Inflammatory macrophage treated with lipopolysaccharide for 4 hours (primary cell): ENCODE data around the gene SLC25A41.

Experiments used
- DNase-seq: peaks from one replicate; pipeline ENCODE4 v3.0.0-alpha.2; 2020

The SLC25A41 gene

DNA sequence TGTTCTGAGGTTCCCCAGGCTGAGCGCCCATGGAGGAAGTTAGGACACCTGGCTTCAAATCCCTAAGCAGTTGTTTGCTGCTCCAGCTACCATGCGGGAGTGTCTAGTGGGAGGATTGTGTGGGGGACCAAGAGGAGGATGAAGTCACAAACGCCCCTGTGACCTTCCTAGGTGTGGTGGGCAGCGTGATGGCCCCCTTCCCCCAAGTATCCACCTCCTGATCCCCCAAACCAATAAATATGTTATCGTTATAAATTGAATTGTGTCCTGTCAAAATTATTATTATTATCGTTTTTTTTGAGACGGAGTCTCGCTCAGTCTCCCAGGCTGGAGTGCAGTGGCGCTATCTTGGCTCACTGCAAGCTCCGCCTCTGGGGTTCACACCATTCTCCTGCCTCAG is at the start of gene SLC25A41:
Gene SLC25A41, minus strand, starts transcription at position 101 of the 400 bp plus-strand sequence. Its CDS starts 70 bp downstream, at position 31.
- DNase-seq, result no peak

DNA sequence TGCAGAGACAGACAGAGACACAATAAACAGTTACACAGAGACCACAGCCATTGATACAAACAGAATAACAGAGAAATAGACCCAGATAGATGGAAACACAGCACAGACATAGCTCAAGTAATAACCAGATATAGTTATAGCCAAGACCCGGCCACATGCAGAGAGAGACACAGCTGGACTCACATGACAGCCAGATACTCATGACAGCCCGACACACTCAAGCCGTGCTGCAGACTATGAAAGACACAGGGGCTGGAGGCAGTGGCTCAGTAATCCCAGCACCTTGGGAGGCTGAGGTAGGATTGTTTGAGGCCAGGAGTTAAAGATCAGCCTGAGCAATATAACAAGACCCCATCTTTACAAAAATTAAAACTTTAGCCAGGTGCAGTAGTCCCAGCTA is 49.7 kb upstream of the SLC25A41 start:
- no peak for DNase-seq

DNA sequence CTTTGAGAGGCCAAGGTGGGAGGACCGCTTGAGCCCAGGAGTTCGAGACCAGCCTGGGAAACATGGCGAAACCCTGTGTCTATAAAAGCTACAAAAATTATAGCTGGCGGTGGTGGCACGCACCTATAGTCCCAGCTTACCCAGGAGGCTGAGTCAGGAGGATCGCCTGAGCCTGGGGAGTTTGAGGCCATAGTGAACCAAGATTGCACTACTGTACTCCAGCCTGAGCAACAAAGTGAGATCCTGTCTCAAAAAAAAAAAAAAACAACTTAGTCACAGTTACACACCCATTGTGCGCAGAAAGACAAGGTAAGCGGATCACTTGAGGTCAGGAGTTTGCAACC is 48.8 kb upstream of the SLC25A41 start:
- no peak for DNase-seq

DNA sequence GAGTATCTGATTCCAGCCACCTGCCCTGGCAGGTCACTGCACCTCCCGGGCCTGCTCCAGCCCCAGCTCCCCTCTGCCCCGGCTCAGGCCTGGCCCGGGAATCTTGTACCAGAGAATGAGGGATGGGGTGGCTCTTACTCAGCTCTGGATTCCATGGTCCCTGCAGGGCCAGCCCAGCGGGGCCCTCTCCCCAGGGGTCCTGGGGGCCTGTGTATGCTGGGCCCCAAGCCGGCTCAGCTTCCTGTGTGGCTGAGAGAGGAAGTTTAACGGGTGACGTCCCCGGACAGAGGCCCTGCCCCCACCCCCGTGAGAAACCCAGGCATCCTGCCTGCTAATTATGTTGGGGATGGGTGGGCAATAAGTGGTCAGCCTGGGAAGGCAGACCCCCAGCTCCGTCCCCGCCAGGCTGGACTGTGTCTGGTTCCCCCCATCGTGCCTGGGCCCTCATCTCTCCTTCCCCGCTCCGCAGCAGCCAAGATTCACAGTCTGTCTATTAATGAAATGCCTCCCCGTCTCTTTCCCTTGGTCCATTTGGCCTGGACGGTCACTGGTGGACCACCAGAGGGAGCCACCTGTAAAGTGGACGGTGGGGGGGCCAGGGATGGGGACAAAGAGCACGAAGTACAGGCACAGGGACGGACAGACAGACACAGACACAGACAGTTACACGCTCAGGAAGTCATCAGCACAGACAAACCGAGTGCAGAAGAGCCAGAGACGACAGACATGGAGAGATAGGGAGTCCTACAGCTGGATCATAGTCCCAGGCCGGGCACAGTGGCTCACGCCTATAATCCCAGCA is 48.2 kb upstream of the SLC25A41 start, which contains the start of gene DENND1C:
Gene DENND1C, minus strand, starts transcription at position 247 of the 802 bp plus-strand sequence. Its CDS starts 92 bp downstream, at position 155.
- peak; percentile 55 for DNase-seq

DNA sequence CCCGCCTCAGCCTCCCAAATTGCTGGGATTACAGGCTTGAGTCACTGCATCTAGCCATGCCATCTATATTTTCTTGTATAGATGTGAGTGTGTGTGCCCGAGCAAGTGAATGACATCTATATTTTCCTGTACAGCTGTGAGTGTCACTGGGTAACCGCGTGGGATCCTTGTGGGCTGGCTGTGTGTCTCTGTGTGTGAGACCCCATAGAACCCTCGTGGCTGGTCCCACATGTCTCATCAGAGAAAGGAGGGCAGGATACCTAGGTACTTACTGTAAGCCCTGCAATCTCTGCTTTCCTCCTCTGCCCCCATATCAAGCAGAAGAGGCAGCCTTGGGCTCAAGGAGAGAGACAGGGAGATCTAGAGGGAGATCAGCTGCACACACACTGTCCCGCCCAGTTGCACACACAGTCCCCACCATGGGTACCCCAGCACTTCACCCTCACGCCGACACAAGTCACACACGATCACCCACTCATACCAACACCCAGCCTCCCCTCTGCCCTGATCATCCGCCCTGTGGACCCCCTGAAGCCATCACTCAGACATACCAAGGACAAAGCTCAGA is 47.4 kb upstream of the SLC25A41 start:
- no peak for DNase-seq

DNA sequence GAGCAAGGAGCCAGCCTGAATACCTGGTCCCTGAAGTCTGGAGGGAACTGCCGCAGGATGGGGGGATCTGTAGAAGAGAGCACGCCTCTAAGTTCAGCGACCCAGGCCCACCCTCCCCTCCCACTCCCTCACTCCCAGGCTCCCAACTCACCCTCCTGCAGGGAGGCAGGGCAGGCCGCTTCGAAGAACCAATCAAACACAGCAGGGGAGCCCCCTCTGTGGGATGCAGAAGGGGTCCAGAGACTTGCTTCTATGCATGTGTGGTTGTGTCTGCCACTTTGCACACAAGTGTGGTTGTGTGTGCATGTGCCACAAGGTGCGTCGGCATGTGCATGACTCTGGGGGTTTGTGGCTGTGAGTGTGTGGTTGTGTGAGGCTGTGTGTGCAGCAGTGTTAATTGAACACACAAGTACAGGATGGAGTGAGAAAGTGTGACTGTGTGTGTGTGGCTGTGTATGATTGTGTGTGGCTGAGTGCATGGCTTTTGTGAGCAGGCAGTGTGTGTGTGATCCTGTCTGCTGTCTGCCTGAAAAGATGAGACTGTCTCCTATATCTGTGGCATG is 46.4 kb upstream of the SLC25A41 start:
- no peak for DNase-seq

DNA sequence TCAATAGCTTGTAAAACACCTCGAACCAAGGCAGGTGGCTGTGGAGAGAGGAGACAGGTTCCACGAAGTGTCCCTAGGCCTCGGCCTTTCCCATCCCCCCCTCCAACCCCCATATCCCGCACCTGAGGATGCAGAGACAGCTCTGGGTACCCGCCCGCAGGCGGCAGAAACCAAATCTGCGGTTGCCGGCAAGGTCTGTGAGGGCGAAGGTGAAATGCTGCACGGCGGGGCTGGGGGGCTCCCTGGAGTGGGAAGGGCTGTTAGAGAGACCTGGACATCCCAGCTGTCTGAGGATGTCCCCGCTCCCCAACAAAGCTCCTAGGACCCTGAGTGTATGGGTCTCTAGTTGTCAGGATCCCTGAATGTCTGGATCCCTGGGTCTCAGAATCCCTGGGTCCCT is 45.3 kb upstream of the SLC25A41 start:
- DNase-seq, result no peak

DNA sequence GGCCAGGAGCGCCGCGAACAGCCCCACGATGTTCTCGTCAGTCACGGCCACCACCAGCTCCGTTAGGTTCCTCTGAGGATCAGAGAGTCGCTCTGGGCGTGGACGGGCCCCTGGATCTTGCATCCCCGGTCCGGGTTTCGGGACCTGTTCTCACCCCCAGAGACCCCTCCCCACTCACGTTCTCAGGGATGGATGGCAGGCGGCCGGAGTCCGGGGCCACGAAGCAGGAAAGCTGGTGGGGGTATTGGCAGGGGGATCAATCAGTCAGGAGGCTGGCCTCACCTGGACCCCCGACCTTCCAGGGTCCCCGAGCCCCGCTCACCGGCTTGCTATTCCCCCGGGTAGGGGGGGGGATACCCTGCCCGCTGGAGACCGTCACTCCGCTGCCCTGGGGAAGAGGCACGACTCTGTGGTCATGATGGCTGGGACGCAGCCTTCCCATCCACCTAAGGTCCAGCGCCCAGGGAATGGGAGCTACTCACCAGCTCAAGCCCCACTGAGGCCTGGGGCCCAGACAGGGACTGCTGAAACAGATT is 43.4 kb upstream of the SLC25A41 start:
- DNase-seq, result no peak

DNA sequence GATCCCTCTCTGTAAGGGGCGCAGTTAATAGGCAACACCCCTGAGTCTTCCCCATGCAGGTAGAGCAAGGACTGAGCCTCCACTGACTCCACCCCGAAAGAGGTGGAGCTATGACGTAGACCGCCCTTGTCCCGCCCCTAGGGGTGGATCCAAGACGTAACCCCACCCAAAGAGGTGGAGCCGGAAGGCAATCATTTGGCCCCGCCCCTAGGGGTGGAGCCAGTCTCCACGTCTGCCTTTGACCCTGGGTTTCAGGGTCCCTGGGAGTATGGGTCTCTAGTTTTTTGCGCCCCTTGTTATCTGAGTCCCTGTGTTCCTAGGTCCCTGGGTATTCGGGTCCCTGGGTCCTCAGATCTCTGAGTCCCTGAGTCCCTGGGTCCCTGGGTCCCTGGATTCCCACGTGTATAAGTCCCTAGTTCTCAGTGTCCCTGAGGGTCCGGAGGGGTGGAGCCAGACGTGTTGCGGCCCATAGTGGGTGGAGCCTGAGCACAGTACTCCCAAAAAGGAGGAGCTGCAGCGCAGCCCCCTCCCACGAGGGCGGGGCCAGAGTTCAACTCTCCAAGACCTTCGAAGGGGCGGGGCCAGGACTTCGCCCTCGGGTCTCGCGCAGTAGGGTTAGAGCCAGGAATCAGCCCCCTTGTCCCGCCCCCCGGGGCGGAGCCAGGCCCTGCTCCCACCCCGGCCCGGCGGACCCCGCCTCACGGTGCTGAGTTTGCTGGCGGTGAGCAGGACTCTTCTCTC is 42.8 kb upstream of the SLC25A41 start:
- DNase-seq, result peak; percentile 56

DNA sequence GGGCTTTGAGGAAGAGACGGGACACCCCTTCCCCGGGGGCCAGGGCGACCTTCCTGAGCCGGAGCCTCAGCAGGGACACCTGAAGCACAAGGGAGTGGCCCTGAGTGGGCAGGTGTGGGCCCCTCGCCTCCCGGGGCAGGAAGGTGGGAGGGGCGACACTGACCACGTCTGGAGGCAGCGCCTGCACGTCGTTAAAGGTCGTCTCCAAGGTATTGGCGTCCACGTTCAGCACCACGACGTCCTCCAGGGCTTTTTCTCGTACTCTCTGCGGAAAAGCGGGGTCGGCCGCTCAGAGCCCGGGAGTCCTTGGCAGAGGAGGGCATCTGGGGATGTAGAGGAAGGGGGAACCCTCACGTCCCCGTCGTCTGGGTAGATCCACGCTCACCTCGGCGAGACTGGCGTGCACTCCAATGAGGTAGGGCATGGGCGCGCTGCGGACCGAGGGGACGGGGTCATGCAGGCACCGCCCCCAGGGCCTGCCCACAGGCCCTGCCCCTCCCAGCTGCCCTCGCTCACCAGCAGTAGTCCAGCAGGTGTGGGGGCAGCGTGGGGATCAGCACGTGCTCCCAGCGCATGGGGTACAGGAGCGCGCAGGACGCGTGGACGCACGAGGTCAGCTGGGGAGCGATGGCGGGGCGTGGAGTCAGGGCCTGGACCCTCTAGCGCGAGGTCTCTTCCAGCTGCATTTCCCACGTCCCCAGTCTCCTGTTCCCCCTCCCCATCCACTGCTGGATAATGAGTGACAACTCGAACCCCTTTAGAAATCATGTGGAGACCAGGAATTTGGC is 42.0 kb upstream of the SLC25A41 start:
- no peak for DNase-seq

DNA sequence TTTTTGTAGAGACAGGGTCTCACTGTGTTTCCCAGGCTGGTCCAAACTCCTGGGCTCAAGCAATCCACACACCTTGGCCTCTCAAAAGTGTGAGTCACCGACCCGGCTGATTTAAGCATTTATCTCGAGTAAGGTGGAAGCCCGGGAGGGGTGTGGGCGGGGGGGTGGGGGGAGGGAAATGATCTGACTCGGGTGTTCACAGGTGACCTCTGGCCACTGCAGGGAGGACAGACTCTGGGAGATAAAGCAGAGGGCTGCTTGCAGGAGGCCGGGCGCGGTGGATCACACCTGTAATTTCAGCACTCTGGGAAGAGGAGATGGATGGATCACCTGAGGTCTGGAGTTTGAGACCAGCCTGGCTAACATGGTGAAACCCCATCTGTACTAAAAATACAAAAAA is 40.1 kb upstream of the SLC25A41 start:
- DNase-seq, result no peak

DNA sequence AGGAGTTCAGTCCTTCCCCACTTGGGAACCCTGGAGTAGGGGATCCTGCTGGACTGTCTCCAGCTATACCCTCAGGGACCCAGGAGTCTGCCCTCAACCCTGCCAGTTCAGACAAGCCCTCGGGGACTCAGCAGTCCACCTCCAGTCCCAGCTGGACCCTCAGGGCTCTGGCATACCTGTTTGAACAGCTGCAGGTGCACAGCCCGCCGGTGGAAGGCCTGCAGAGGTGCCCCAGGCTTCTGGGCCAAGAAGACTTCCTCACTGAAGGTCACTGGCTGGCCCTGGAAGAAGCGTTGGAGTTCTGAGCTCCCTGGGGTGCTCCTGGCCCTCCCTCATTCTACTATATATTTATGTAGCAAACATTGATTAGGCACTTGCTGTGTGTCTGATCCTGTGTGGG is 39.1 kb upstream of the SLC25A41 start:
- no peak for DNase-seq

DNA sequence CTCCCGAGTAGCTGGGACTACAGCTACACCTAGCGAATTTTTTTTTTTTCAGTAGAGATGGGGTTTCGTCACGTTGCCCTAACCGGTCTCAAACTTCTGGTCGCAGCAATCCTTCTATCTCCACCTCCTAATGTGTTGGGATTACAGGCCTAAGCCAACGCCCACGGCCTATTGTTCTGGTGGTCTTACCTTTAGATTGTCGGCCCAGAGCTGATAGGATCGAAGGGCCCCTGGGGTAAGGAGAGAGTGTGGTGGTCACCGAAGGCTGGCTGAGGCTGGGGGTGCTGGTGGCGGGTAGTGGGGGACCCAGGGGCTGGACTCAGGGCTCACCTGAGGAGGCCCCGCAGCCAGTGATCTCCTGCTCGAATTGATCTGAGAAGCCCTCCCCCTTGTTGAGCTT is 37.5 kb upstream of the SLC25A41 start:
- no peak for DNase-seq

DNA sequence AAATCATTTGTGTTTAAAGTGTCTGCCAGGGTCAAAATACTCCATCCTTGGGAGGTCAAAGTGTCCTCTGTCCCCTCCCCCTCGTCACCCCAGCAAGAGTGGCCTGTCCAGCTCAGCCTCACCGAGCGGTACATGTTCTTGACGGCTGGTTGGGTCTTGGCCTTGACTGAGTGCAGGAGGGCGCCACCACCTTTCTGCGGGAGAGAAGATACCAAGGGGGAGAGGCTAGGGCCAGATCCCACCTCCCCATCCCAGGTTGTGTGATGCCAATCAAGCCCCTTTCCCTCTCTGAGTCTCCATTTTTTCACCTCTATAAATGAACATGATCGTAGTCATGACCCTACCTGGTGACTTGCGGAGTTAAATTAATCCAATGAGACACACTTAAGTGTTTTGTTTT is 36.6 kb upstream of the SLC25A41 start:
- DNase-seq, result no peak

DNA sequence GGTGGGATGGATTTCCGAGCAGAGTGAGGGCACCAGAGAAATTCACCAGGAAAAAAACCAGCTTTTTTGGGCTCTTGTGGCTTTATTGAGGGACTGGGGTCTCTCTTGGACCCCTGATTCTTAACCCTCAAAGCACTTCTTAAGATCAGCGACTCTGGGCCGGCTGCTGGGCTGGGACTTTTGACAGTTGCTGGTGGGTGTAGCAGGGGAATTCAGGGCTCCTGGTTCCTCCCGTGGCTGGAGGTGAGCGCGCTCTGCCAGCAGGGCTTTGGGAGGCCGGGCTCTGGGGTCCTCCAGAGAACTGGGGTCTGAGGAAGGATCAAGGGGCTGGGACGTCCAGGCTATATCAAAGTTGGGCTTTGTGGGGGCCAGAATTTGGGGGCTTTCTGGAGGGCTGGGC is 33.8 kb upstream of the SLC25A41 start:
- no peak for DNase-seq

DNA sequence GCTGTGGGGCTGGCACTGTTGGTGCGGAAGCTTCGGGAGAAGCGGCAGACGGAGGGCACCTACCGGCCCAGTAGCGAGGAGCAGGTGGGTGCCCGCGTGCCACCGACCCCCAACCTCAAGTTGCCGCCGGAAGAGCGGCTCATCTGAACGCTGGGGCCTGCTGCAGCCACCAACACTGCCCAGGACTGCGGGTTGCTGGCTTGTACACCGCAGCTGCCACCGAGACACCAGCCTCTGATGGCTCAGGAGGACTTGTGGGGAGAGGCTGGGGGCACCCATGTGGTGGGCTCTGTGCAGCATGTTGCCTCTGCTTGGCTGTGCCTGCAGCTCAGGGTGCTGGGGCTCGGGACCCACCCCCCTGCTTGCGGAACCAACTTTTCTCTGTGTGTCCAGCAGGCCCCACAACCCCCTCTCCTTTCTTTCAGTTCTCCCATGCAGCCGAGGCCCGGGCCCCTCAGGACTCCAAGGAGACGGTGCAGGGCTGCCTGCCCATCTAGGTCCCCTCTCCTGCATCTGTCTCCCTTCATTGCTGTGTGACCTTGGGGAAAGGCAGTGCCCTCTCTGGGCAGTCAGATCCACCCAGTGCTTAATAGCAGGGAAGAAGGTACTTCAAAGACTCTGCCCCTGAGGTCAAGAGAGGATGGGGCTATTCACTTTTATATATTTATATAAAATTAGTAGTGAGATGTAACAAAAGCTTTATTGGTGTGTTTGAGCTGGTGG is 33.1 kb upstream of the SLC25A41 start:
- DNase-seq, result no peak

DNA sequence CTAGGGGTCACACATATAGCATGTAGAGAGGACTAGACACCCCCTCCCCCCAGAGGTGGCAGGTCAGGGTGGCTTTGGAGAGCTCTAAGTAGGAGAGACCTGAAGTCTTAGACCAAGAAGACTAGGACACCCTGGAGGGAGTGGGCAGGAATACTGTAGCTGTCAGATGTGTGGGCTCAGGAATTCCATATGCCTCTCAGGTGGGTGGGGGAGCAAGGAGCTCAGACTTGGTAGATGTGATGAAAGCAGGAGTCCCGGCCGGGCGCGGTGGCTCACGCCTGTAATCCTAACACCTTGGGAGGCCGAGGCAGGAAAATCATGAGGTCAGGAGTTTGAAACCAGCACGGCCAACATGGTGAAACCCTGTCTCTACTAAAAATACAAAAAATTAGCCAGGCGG is 32.1 kb upstream of the SLC25A41 start:
- DNase-seq, result no peak

DNA sequence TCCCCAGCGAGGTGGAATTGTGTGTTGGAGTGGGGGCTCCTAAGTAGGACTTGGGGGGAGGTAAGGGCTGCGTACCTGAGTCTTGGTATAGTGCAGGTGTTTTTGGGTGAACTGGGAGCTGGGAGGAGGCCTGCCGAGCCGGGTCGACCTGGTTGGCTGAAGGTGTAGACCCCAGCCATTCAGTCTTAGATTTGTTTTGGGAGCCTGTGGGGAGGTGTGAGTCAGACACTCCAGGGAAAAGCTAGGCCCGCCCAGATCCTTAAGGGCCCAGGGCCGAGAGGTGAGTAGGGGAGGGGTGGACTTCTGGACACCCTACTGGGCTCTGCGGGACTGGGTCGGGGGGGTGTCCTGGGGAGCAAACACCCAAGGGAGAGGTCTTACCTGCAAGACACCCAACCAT is 31.4 kb upstream of the SLC25A41 start:
- no peak for DNase-seq

DNA sequence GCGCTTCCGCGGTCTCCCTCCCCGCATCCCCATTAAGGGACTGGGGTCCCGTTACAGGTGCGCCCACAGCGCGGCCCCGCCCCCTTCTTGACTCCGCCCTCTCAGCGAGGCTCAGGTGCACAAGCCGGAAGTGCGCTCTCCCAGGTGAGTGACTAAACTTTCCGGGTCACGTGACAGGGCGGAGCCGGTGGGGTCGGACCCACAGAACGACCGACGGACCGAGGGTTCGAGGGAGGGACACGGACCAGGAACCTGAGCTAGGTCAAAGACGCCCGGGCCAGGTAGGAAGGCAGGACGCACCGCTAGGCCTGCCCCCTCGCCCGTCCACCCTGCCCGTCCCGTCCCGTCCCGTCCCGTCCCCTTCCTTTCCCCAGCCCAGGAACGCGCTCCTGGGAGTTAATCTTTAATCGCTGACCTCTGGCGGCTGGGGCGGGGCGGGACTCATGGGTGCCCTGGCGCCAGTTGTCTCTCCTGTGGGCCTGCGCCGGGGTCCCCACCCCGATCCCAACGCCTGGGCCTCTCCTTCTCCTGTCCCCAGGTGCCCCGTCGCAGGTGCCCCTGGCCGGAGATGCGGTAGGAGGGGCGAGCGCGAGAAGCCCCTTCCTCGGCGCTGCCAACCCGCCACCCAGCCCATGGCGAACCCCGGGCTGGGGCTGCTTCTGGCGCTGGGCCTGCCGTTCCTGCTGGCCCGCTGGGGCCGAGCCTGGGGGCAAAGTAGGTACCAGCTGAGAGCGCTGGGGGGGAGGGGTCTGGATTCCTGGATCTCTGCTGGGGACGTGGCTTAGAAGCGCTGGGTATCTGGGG is 30.7 kb upstream of the SLC25A41 start, which contains the start of gene CRB3:
Gene CRB3, plus strand, starts transcription at position 202 of the 804 bp plus-strand sequence. Its CDS starts 431 bp downstream, at position 633.
- no peak for DNase-seq

DNA sequence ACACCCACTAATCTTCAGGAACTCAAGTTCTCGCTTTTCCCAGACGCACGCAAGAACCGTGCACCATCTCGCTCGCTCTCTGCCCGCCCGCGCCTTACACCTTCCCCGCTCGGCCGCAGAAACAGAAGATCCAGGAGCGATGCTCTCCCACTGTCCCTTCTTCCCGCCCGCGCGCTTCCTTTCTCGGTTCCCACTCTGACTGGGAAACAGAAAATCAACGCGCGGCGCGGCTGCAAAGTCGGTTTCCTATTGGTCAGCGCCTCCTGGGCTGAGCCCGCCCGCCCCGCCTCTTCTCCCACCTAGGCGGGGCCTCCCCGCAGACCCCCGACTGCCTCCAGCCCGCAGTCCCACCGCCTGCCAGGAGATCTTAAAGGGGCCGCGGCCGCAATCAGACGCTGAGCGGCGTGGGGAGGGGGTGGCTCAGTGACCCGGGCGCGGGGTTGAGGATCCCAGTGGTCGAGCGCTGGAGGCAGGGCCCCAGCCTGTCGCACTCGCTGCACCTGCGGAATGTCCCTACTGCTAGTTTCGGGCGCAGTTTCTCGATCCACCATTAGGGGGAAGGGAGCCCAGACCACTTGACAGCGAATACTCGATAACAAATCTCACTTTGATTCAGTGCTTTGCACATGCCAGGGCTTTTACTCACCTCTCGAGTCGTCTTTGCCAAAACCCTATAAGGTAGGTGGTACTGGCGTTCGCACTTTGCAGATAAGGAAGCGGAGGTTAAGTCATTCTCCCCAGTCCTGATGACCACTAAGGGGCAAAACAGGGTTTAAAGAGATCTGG is 26.7 kb upstream of the SLC25A41 start:
- peak; percentile 88 for DNase-seq
